Endodermal cell (in vitro differentiated cells): ENCODE data around the gene SFN. TPM values are rescaled to one million over a fixed set of nuclear protein-coding genes. Genes with fewer than 3 reads are reported as not detected.
A peak's percentile ranks its signal among the peaks of the same experiment; 100 is the strongest.

ENCODE experiments used
- DNase-seq: peaks from one replicate; pipeline ENCODE4 v3.0.0-alpha.2; 2017
- H3K27ac ChIP-seq: 2 replicates; pipeline ENCODE4 v1.5.1; 2013; ENCODE audit warnings: mild to moderate bottlenecking, low read depth, low read length, moderate library complexity
- H3K27me3 ChIP-seq: 2 replicates; pipeline ENCODE4 v1.6.1; 2013; ENCODE audit warnings: mild to moderate bottlenecking, low read length, moderate library complexity; ENCODE audit not compliant: insufficient read depth, control insufficient read depth, poor library complexity, severe bottlenecking
- H3K36me3 ChIP-seq: 2 replicates; pipeline ENCODE4 v1.7.0; 2013; ENCODE audit warnings: mild to moderate bottlenecking, low read length, moderate library complexity; ENCODE audit not compliant: control insufficient read depth, insufficient read depth
- H3K4me1 ChIP-seq: one replicate; pipeline ENCODE4 v1.7.0; 2013; ENCODE audit warnings: low read length; ENCODE audit not compliant: control insufficient read depth, insufficient read depth
- H3K4me3 ChIP-seq: 2 replicates; pipeline ENCODE4 v1.5.1; 2013; ENCODE audit warnings: mild to moderate bottlenecking, low read length, moderate library complexity
- H3K9ac ChIP-seq: 2 replicates; pipeline ENCODE4 v1.6.1; 2013; ENCODE audit warnings: mild to moderate bottlenecking, low read length, moderate library complexity; ENCODE audit not compliant: poor library complexity, severe bottlenecking; ENCODE audit errors: extremely low read depth
- H3K9me3 ChIP-seq: 2 replicates; pipeline ENCODE4 v1.6.1; 2013; ENCODE audit warnings: mild to moderate bottlenecking, low read length, moderate library complexity; ENCODE audit not compliant: control insufficient read depth
- H3K27ac Mint-ChIP-seq: 2 replicates; pipeline ENCODE4 v1.8.0; 2020; ENCODE audit warnings: mixed read lengths
- H3K27me3 Mint-ChIP-seq: 2 replicates; pipeline ENCODE4 v1.8.0; 2021; ENCODE audit warnings: mild to moderate bottlenecking, mixed read lengths; ENCODE audit not compliant: insufficient read depth
- H3K36me3 Mint-ChIP-seq: 2 replicates; pipeline ENCODE4 v1.8.0; 2020; ENCODE audit warnings: low read depth, mixed read lengths
- H3K4me1 Mint-ChIP-seq: 2 replicates; pipeline ENCODE4 v1.8.0; 2020; ENCODE audit warnings: mixed read lengths
- H3K4me3 Mint-ChIP-seq: 2 replicates; pipeline ENCODE4 v1.8.0; 2020; ENCODE audit warnings: mild to moderate bottlenecking, moderate library complexity, mixed read lengths
- H3K9me3 Mint-ChIP-seq: 2 replicates; pipeline ENCODE4 v1.8.0; 2020; ENCODE audit warnings: mild to moderate bottlenecking, mixed read lengths
- WGBS, 2 experiments: methylation state at CpG; one replicate each; pipeline versions ENCODE4 v1.1.5 to v1.1.7; 2013; ENCODE audit warnings: missing lambda C conversion rate in 2 of 2, mixed read lengths in 1 of 2; ENCODE audit not compliant: insufficient coverage in 1 of 2, insufficient read length in 1 of 2; 5-methylcytosine and 5-hydroxymethylcytosine counted together
- total RNA-seq, 2 donors: library from RNA; stranded (reverse); fragmentation: NEBNext Ultra II Directional in 1 of 2; extraction: Animal tissue kit (Norgen Biotek cat#: 25700) in 1 of 2; gene quantifications; 2 replicates in 1 of 2; 3 replicates in 1 of 2; pipeline ENCODE4 v1.2.1, GENCODE V29; 2021
- TF ChIP-seq, protein P1 (sequence below): fragments of 200-600 bp; sonication (generic); conservative IDR thresholded peaks from 2 replicates; pipeline ENCODE4 v1.5.0; 2021; ENCODE audit warnings: antibody characterized with exemption, mild to moderate bottlenecking

The SFN gene
- total RNA-seq, 2 donors from 2014 or later: 1.5 to 2.6 TPM

DNA sequence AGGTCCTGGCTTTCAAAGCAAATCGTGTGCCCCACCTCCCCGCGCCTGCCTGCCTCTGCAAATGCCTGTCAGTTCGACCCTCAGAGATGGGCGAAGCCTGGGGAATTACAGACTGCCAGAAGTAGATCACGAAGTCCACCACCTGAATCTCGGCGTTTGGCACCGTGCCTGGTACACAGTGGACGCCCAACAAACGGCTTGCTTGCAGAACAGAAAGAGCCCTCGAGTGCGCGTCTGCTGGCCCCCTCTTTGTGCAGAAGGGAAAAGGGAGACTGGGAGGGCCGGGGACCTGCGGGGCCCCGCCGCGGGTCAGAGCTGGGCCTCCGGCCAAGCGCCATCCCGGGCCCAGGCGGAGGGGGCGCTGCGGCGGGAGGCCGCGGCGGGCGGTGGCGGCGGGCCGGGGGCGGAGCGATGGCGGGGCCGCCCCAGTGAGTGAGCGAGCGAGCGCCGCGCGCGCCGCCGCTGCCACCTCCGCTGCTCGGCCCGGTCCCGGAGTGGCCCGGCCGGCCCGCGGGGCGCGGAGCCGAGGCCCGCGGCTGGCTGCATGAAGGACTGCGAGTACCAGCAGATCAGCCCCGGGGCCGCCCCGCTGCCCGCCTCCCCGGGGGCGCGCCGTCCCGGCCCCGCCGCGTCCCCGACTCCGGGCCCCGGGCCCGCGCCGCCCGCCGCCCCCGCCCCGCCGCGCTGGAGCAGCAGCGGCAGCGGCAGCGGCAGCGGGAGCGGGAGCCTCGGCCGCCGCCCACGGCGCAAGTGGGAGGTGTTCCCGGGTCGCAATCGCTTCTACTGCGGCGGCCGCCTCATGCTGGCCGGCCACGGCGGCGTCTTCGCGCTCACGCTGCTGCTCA, 36.5 kb upstream of the SFN start, which contains the start of gene ZDHHC18:
Gene ZDHHC18 (plus strand): TSS at position 428 of the 845 bp plus-strand sequence. CDS start 117 bp downstream, at position 545.
- H3K27ac Mint-ChIP-seq: peak within 1 kb of the TSS; percentile 77
- H3K4me3 ChIP-seq: peak within 1 kb of the TSS; percentile 86
- no peaks in the 10 kb centered on the region for H3K9me3 ChIP-seq
- H3K27ac ChIP-seq: peak within 1 kb of the TSS; percentile 53
- TF ChIP-seq, protein P1, sequence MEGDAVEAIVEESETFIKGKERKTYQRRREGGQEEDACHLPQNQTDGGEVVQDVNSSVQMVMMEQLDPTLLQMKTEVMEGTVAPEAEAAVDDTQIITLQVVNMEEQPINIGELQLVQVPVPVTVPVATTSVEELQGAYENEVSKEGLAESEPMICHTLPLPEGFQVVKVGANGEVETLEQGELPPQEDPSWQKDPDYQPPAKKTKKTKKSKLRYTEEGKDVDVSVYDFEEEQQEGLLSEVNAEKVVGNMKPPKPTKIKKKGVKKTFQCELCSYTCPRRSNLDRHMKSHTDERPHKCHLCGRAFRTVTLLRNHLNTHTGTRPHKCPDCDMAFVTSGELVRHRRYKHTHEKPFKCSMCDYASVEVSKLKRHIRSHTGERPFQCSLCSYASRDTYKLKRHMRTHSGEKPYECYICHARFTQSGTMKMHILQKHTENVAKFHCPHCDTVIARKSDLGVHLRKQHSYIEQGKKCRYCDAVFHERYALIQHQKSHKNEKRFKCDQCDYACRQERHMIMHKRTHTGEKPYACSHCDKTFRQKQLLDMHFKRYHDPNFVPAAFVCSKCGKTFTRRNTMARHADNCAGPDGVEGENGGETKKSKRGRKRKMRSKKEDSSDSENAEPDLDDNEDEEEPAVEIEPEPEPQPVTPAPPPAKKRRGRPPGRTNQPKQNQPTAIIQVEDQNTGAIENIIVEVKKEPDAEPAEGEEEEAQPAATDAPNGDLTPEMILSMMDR: peak; percentile 65
- peak within 1 kb of the TSS; percentile 78 for H3K4me3 Mint-ChIP-seq
- peaks cover 39% of the 10 kb centered on the region for H3K4me1 Mint-ChIP-seq
- no peaks in the 10 kb centered on the region for H3K27me3 ChIP-seq
- DNase-seq: peak; percentile 86
- H3K36me3 Mint-ChIP-seq: peaks cover 4% of the 10 kb centered on the region
- H3K27me3 Mint-ChIP-seq: no peaks in the 10 kb centered on the region
- peaks cover 15% of the 10 kb centered on the region for H3K36me3 ChIP-seq
- WGBS, 2 experiments: 3 to 6% methylated on average over 53 to 107 of the region's 107 CpGs
- H3K9me3 Mint-ChIP-seq: peaks cover 3% of the 10 kb centered on the region
- H3K9ac ChIP-seq: peak within 1 kb of the TSS; percentile 39
- peaks cover 5% of the 10 kb centered on the region for H3K4me1 ChIP-seq

DNA sequence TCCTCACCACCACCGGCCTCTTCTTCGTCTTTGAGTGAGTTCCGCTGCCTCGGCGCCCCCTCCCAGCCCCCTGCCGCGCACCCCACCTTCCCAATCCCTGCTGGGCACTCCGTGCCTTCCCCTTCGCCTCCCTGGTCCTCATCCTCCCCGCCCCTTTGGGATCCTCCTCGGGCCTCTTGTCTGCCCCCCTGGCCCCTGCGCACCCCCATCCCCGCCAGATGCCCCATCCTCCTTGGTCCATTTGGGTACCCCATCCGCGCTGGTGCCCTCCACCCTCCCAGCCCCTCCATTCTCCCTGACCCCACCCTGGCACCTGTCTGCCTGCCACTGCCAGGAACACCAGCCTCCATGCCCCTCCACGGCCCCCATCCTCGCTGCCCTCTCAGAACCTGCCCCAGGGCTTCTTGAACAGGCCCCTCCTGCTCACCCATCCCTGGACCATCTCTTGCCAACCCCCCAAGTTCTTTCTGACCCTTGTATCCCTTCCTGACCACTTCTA, 35.8 kb upstream of the SFN start:
- Histone ChIP-seq H3K4me3 (peak overlapping the region; percentile 86), H3K9ac (peak overlapping the region; percentile 39), H3K9me3 (no peaks in the 10 kb centered on the region), H3K27ac (no peak overlapping the region), H3K36me3 (peaks cover 16% of the 10 kb centered on the region), H3K27me3 (no peaks in the 10 kb centered on the region), H3K4me1 (peaks cover 6% of the 10 kb centered on the region)
- Mint-ChIP-seq H3K27me3 (no peaks in the 10 kb centered on the region), H3K36me3 (peaks cover 7% of the 10 kb centered on the region), H3K9me3 (peaks cover 3% of the 10 kb centered on the region), H3K4me1 (peaks cover 46% of the 10 kb centered on the region), H3K4me3 (peak overlapping the region; percentile 78), H3K27ac (no peak overlapping the region)
- no peak for DNase-seq
- 9% methylated on average over 17 of the region's 17 CpGs; no CpG with 5 or more reads in 1 of the 2 experiments for WGBS, 2 experiments
- TF ChIP-seq, protein P1: no peak

DNA sequence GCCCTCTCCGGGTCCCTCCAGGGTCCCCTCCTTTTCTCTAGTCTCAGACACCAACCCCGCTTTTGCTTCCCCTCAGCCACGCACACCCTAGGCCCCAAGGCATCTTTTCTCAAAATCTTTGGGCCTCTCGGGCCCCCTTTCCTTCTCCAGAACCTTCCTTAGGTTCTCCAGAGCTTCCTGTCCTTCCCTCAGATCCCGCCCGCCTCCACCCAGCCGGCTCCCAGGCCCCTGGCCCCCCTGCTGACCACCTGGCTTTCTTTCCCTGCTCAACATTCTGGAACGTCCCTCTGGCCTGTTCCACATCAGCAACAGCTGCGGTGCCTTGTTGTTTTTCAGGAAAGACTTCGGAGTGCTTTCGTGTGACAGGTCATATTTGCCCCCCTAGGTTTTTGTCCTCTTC, 35.3 kb upstream of the SFN start:
- 57% methylated on average over 11 of the region's 11 CpGs for WGBS, 2 experiments

More for the DNA sequence above, 35.3 kb upstream of the SFN start:
- H3K9ac ChIP-seq: peak overlapping the region; percentile 39
- H3K4me1 ChIP-seq: peaks cover 6% of the 10 kb centered on the region
- peak overlapping the region; percentile 86 for H3K4me3 ChIP-seq
- peaks cover 12% of the 10 kb centered on the region for H3K36me3 Mint-ChIP-seq
- peaks cover 21% of the 10 kb centered on the region for H3K36me3 ChIP-seq
- H3K4me3 Mint-ChIP-seq: peak overlapping the region; percentile 78
- no peaks in the 10 kb centered on the region for H3K27me3 Mint-ChIP-seq
- H3K27me3 ChIP-seq: no peaks in the 10 kb centered on the region
- peaks cover 3% of the 10 kb centered on the region for H3K9me3 Mint-ChIP-seq
- peak; percentile 71 for DNase-seq
- H3K27ac Mint-ChIP-seq: no peak overlapping the region
- no peaks in the 10 kb centered on the region for H3K9me3 ChIP-seq
- no peak overlapping the region for H3K27ac ChIP-seq
- H3K4me1 Mint-ChIP-seq: peaks cover 50% of the 10 kb centered on the region
- TF ChIP-seq, protein P1: no peak
